A204.1 (cell line): ENCODE results near the gene CROCC.
"Not testable (repeated sequence)": the region's sequence is repeated elsewhere in the genome, so short reads cannot be mapped to it uniquely, and the experiment has no call there.

ENCODE experiments used
- FAIRE-seq: peaks from 2 replicates; lab custom pipeline; 2012; peaks lifted over from hg19 to GRCh38; lab: Jason Lieb, UNC

CROCC gene

GRCh38 chr1:16939386-16940180 lies 17.9 kb downstream of the CROCC start:
- not testable (repeated sequence) for FAIRE-seq

GRCh38 chr1:16944038-16944437 lies 22.3 kb downstream of the CROCC start:
- no peak for FAIRE-seq

GRCh38 chr1:16945512-16945911 lies 23.8 kb downstream of the CROCC start:
- not testable (repeated sequence) for FAIRE-seq

- FAIRE-seq = not testable (repeated sequence)
These were observed 24.5 kb downstream of the CROCC start for GRCh38 chr1:16946185-16946584.

GRCh38 chr1:16946646-16947045 lies 24.9 kb downstream of the CROCC start:
- no peak for FAIRE-seq

- FAIRE-seq = not testable (repeated sequence)
These were observed 26.7 kb downstream of the CROCC start for GRCh38 chr1:16948282-16948891.

- FAIRE-seq = not testable (repeated sequence)
These were observed 27.3 kb downstream of the CROCC start for GRCh38 chr1:16949026-16949425.

- not testable (repeated sequence) for FAIRE-seq
These were observed 30.6 kb downstream of the CROCC start for GRCh38 chr1:16952376-16952775.

- FAIRE-seq = no peak
These were observed 32.8 kb downstream of the CROCC start for GRCh38 chr1:16954579-16954978.

GRCh38 chr1:16955186-16955585 lies 33.5 kb downstream of the CROCC start:
- FAIRE-seq = no peak

GRCh38 chr1:16956775-16957174 lies 35.0 kb downstream of the CROCC start:
- no peak for FAIRE-seq

- FAIRE-seq = no peak
These were observed 36.0 kb downstream of the CROCC start for GRCh38 chr1:16957731-16958130.

GRCh38 chr1:16958475-16958874 lies 36.7 kb downstream of the CROCC start:
- FAIRE-seq = no peak

GRCh38 chr1:16960560-16961296 lies 39.0 kb downstream of the CROCC start:
- no peak for FAIRE-seq

- no peak for FAIRE-seq
These were observed 39.8 kb downstream of the CROCC start for GRCh38 chr1:16961297-16962133.

GRCh38 chr1:16964169-16964568 lies 42.4 kb downstream of the CROCC start:
- FAIRE-seq = not testable (repeated sequence)

- no peak for FAIRE-seq
These were observed 43.8 kb downstream of the CROCC start for GRCh38 chr1:16965486-16966067.

GRCh38 chr1:16966282-16966681 lies 44.6 kb downstream of the CROCC start:
- no peak for FAIRE-seq

- FAIRE-seq = no peak
These were observed 45.4 kb downstream of the CROCC start for GRCh38 chr1:16967095-16967575.

- no peak for FAIRE-seq
These were observed 46.2 kb downstream of the CROCC start for GRCh38 chr1:16967962-16968361.

- no peak for FAIRE-seq
These were observed 46.6 kb downstream of the CROCC start for GRCh38 chr1:16968372-16968771.
